D721Med (cell line): ENCODE results near the gene TSPAN9.

Experiments
- DNase-seq: peaks from one replicate; pipeline ENCODE4 v3.0.0; 2011; ENCODE audit warnings: low spot score; ENCODE audit not compliant: insufficient read length
- FAIRE-seq: peaks from 2 replicates; lab custom pipeline; 2011; peaks lifted over from hg19 to GRCh38; lab: Jason Lieb, UNC
- CTCF ChIP-seq: IDR thresholded peaks from 2 replicates; pipeline ENCODE4 v1.5.1; 2012; ENCODE audit warnings: mild to moderate bottlenecking, control low read depth; ENCODE audit not compliant: insufficient read depth; ENCODE audit errors: missing control alignments

TSPAN9 gene

DNA sequence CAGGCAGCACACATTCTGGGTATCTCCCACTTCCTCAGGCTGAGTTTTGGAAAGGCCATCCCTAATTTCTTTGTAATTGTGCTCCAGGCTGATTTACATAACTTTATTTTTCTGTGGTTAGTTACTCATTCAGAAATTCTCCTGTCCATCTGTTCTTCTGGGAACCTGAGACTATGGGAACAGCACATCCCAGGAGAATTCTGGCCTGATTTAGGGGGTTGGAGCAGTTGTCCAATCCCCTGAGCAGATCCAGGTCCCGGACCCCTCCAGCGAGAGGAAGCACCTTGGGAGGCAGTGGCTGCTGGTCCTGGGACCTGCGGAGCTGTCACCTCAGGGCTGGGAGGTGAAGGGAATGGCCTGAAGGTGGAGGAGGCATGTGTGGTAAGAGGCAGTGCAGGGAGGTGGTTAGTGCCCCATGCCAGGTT is 40.4 kb downstream of the TSPAN9 start:
- no peak for TF ChIP-seq CTCF
- FAIRE-seq (no peak), DNase-seq (no peak)

DNA sequence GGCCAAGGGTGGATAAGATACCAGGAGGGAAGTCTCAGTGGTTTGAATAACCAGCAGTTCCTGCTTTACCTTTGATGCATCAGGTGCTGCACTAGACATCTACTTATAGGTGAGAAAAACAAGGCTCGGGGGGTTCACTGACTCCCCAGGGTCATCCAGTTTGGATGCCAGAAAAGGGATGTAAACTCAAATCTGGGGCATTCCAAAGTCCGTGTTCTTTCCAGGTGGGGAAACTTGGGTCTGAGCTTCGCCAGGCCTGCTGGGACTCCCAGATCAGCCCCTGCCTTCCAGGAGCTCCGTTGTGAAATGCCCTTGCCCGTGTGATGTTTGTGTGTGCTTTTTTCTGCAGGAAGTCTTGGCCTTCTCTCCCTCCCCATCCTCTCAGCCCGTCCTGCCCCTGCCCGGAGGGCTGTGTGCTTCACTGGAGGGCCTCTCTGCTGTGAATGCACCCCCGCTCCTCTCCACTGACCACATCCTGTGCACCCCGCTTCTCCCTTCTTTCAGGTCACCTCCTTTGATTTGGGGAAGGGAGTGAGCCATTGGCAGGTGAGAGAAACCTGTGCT is 42.1 kb downstream of the TSPAN9 start:
- DNase-seq (no peak), FAIRE-seq (no peak)
- no peak for TF ChIP-seq CTCF

- no peak for TF ChIP-seq CTCF
- DNase-seq = no peak
- FAIRE-seq = no peak
Observed at GRCh38 chr12:3119756-3120601, 42.8 kb downstream of the TSPAN9 start.

DNA sequence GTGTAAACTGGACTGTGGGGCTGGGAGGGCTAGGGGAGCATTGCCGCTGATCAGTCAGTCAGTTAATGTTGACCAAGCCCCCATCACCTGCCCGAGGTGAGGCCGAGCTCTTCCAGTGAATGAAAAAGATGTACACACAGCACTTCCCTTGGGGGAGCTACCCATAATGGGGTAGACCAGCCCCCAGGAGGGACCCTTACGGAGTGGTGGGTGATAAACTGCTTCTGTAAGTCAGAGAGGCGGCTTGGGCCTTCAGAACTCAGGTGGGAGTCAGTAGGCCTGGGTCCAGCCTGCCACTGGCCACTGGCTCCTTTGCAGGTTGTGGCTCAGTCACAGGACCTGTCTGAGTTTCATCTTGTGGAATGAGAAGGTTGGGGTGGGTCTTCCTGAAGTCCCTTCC is 43.5 kb downstream of the TSPAN9 start:
- no peak for TF ChIP-seq CTCF
- no peak for FAIRE-seq
- DNase-seq = no peak

DNA sequence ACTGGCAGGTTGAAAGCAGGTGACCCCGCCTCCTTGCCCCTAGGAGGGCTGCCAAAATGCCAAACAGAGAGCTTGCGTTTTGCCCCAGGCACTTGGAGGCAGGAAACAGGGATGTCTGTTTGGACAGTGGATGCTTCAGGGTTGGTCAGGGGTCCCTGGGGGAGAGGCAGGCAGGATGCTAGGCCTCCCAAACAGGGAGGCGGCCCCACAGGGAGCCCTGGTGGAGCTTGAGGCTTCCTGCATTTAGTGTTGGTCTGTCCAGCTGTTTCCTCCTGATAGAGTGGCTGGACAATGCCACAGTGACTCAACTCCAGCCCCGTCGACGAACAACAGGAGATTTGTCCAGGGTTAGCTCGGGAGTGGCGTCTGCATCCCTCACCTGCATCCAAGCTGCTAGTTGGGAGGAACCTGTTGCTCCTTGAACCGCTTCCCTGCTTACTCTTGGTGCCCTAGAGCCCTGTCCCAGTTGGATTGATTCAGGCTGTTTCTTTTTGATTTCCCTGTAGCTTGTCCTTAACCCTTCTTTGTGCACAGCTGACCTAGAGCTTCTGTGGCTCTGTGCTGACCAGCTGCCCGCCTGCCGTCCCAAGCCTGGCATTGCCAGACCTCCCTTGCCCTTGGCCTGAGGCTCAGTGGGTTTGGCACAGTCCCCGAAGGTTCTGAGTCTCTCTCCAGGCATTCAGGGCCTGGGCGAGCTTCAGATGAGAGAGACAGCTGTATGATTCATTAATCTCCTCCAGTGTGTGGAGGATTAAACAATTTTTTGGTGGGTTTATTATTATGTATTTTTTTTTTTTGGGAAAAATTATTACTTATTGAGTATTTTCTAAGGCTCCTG is 45.9 kb downstream of the TSPAN9 start:
- no peak for TF ChIP-seq CTCF
- FAIRE-seq (no peak), DNase-seq (no peak)

GRCh38 chr12:3123729-3124128 is 46.5 kb downstream of the TSPAN9 start:
- no peak for DNase-seq
- FAIRE-seq = no peak
- TF ChIP-seq CTCF = no peak

DNA sequence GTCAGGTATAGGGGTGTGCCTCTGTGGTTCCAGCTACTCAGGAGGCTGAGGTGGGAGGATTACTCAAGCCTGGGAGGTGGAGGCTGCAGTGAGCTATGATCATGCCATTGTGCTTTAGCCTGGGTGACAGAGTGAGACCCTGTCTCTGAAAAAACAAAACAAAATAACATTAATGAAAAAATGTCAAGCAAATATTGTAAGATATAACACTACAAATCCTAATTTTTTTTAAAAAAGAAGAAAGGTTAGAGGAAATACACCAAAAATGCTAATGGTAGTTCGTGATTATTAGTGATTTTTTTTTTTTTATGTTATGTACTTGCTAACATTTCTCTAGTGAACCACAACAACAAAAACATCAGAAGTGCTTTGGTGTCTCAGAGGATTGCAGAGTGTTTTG is 47.7 kb downstream of the TSPAN9 start:
- DNase-seq (no peak), FAIRE-seq (no peak)
- no peak for TF ChIP-seq CTCF
